Epithelial cell of prostate (primary cell): ENCODE results near the gene ANKS1B.

Source experiments
- DNase-seq: peaks from one replicate; pipeline ENCODE4 v3.0.0-alpha.2; 2011; ENCODE audit warnings: low read depth, low spot score
- H3K27ac ChIP-seq: fragments of 450-650 bp; 2 replicates; pipeline ENCODE4 v1.5.1; 2017; ENCODE audit warnings: mild to moderate bottlenecking

Gene ANKS1B

GRCh38 chr12:98883231-98883630 lies 1101.5 kb downstream of the ANKS1B start:
- H3K27ac ChIP-seq, result no peak overlapping the region
- no peak for DNase-seq

- no peak for DNase-seq
- no peak overlapping the region for H3K27ac ChIP-seq
Observed at GRCh38 chr12:98882526-98882925, 1102.2 kb downstream of the ANKS1B start.

- no peak for DNase-seq
Observed at GRCh38 chr12:98873776-98874175, 1111.0 kb downstream of the ANKS1B start.

GRCh38 chr12:98870504-98870903 lies 1114.2 kb downstream of the ANKS1B start:
- no peak overlapping the region for H3K27ac ChIP-seq
- no peak for DNase-seq

More at GRCh38 chr12:98873776-98874175, 1111.0 kb downstream of the ANKS1B start:
- no peak overlapping the region for H3K27ac ChIP-seq

GRCh38 chr12:98869886-98870503 lies 1114.7 kb downstream of the ANKS1B start:
- DNase-seq, result no peak
- H3K27ac ChIP-seq, result no peak overlapping the region

- DNase-seq, result no peak
- H3K27ac ChIP-seq, result no peak overlapping the region
Observed at GRCh38 chr12:98868538-98868937, 1116.2 kb downstream of the ANKS1B start.

- no peak overlapping the region for H3K27ac ChIP-seq
- DNase-seq, result no peak
Observed at GRCh38 chr12:98868076-98868475, 1116.7 kb downstream of the ANKS1B start.

- no peak for DNase-seq
- H3K27ac ChIP-seq, result no peak overlapping the region
Observed at GRCh38 chr12:98864363-98864762, 1120.4 kb downstream of the ANKS1B start.

- no peak for DNase-seq
- no peak overlapping the region for H3K27ac ChIP-seq
Observed at GRCh38 chr12:98863167-98863566, 1121.6 kb downstream of the ANKS1B start.

GRCh38 chr12:98861251-98861650 lies 1123.5 kb downstream of the ANKS1B start:
- H3K27ac ChIP-seq, result no peak overlapping the region
- no peak for DNase-seq

- DNase-seq, result no peak
- H3K27ac ChIP-seq, result no peak overlapping the region
Observed at GRCh38 chr12:98856897-98857540, 1127.7 kb downstream of the ANKS1B start.

GRCh38 chr12:98852181-98852580 lies 1132.6 kb downstream of the ANKS1B start:
- H3K27ac ChIP-seq, result no peak overlapping the region
- no peak for DNase-seq

GRCh38 chr12:98847242-98847641 lies 1137.5 kb downstream of the ANKS1B start:
- DNase-seq, result no peak
- H3K27ac ChIP-seq, result no peak overlapping the region

- no peak overlapping the region for H3K27ac ChIP-seq
Observed at GRCh38 chr12:98845957-98846356, 1138.8 kb downstream of the ANKS1B start.

GRCh38 chr12:98840325-98840724 lies 1144.4 kb downstream of the ANKS1B start:
- DNase-seq, result no peak

More at GRCh38 chr12:98845957-98846356, 1138.8 kb downstream of the ANKS1B start:
- DNase-seq, result no peak

GRCh38 chr12:98838231-98838647 lies 1146.5 kb downstream of the ANKS1B start:
- no peak for DNase-seq
- no peak overlapping the region for H3K27ac ChIP-seq

More at GRCh38 chr12:98840325-98840724, 1144.4 kb downstream of the ANKS1B start:
- no peak overlapping the region for H3K27ac ChIP-seq

- peak; percentile 48 for DNase-seq
- peak overlapping the region; percentile 10 for H3K27ac ChIP-seq
Observed at GRCh38 chr12:98837134-98837752, 1147.5 kb downstream of the ANKS1B start.

GRCh38 chr12:98830657-98831056 lies 1154.1 kb downstream of the ANKS1B start:
- no peak overlapping the region for H3K27ac ChIP-seq
- DNase-seq, result no peak

- DNase-seq, result no peak
- H3K27ac ChIP-seq, result no peak overlapping the region
Observed at GRCh38 chr12:98828802-98829600, 1155.7 kb downstream of the ANKS1B start.

GRCh38 chr12:98823012-98823411 lies 1161.7 kb downstream of the ANKS1B start:
- H3K27ac ChIP-seq, result no peak overlapping the region
- no peak for DNase-seq

GRCh38 chr12:98821866-98822265 lies 1162.9 kb downstream of the ANKS1B start:
- H3K27ac ChIP-seq, result no peak overlapping the region
- DNase-seq, result no peak
